CD14-positive monocyte (primary cell): ENCODE results near the gene GASK1A. TPM values are rescaled to one million over a fixed set of nuclear protein-coding genes. Genes with fewer than 3 reads are reported as not detected.

ENCODE experiments used
- DNase-seq, 3 donors: peaks; one replicate each; pipeline ENCODE4 v3.0.0-alpha.2; 2011 to 2022
- H2AFZ ChIP-seq: 2 replicates; pipeline ENCODE4 v1.6.0; 2012; ENCODE audit warnings: mild to moderate bottlenecking, low read depth, low read length, inconsistent platforms; ENCODE audit not compliant: insufficient read depth, poor library complexity, severe bottlenecking
- H3K27ac ChIP-seq, 2 donors: 1 replicate in 1 of 2; 2 replicates in 1 of 2; pipeline ENCODE4 v1.5.1; 2012 to 2013; ENCODE audit warnings: low read length in 2 of 2, control low read depth in 1 of 2, inconsistent platforms in 1 of 2, low read depth in 1 of 2, mild to moderate bottlenecking in 1 of 2
- H3K27me3 ChIP-seq, 2 donors: one replicate each; pipeline versions ENCODE4 v1.6.0 to v1.6.1; 2011 to 2013; ENCODE audit warnings: low read length in 2 of 2; ENCODE audit not compliant: control insufficient read depth in 2 of 2, insufficient read depth in 2 of 2
- H3K36me3 ChIP-seq, 2 donors: replicated peaks in 1 of 2; 1 replicate in 1 of 2; 2 replicates in 1 of 2; pipeline versions ENCODE4 v1.5.1 to v1.6.1; 2012 to 2013; ENCODE audit warnings: low read length in 2 of 2, control low read depth in 1 of 2, inconsistent platforms in 1 of 2, mild to moderate bottlenecking in 1 of 2; ENCODE audit not compliant: insufficient read depth in 2 of 2, control insufficient read depth in 1 of 2
- H3K4me1 ChIP-seq, 2 donors: 1 replicate in 1 of 2; 2 replicates in 1 of 2; pipeline versions ENCODE4 v1.5.1 to v1.6.1; 2012 to 2013; ENCODE audit warnings: low read length in 2 of 2, control low read depth in 1 of 2, inconsistent platforms in 1 of 2, mild to moderate bottlenecking in 1 of 2, moderate library complexity in 1 of 2; ENCODE audit not compliant: insufficient read depth in 2 of 2, control insufficient read depth in 1 of 2
- H3K4me2 ChIP-seq: replicated peaks from 2 replicates; pipeline ENCODE3; 2012; ENCODE audit warnings: low read length, moderate library complexity, mild to moderate bottlenecking; ENCODE audit not compliant: poor library complexity, severe bottlenecking; ENCODE audit errors: extremely low read depth
- H3K4me3 ChIP-seq, 3 experiments: fragments of 200-600 bp in 1 of 3; sonication (generic) in 1 of 3; replicated peaks in 1 of 3; 1 replicate in 2 of 3; 2 replicates in 1 of 3; pipeline ENCODE4 v1.5.1; 2011 to 2013; ENCODE audit warnings: low read length in 3 of 3, mild to moderate bottlenecking in 3 of 3, control low read depth in 2 of 3, low read depth in 2 of 3, inconsistent platforms in 1 of 3, moderate library complexity in 1 of 3
- H3K79me2 ChIP-seq: 2 replicates; pipeline ENCODE4 v1.6.0; 2012; ENCODE audit warnings: mild to moderate bottlenecking, control low read depth, inconsistent platforms, low read length, moderate library complexity; ENCODE audit not compliant: insufficient read depth
- H3K9ac ChIP-seq: 2 replicates; pipeline ENCODE4 v1.6.0; 2017; ENCODE audit warnings: low read length, mild to moderate bottlenecking; ENCODE audit not compliant: insufficient read depth, poor library complexity, severe bottlenecking
- H3K9me3 ChIP-seq, 2 donors: replicated peaks in 1 of 2; 1 replicate in 1 of 2; 2 replicates in 1 of 2; pipeline versions ENCODE4 v1.5.1 to v1.6.1; 2012 to 2013; ENCODE audit warnings: low read length in 2 of 2, control low read depth in 1 of 2; ENCODE audit not compliant: control insufficient read depth in 1 of 2, insufficient read depth in 1 of 2
- H4K20me1 ChIP-seq: 2 replicates; pipeline ENCODE4 v1.6.0; 2012; ENCODE audit warnings: mild to moderate bottlenecking, low read length, control low read depth, moderate library complexity; ENCODE audit not compliant: insufficient read depth
- H3K27ac Mint-ChIP-seq, 7 donors: one replicate each; pipeline ENCODE4 v1.8.0; 2020; ENCODE audit warnings: mild to moderate bottlenecking in 7 of 7, mixed read lengths in 7 of 7, moderate library complexity in 6 of 7, inconsistent platforms in 2 of 7
- H3K27me3 Mint-ChIP-seq, 3 donors: one replicate each; pipeline ENCODE4 v1.8.0; 2021 to 2022; ENCODE audit warnings: low read depth in 3 of 3, mild to moderate bottlenecking in 3 of 3, mixed read lengths in 3 of 3, moderate library complexity in 3 of 3, inconsistent platforms in 1 of 3
- H3K36me3 Mint-ChIP-seq, 2 donors: one replicate each; pipeline ENCODE4 v1.8.0; 2020; ENCODE audit warnings: mixed read lengths in 2 of 2, inconsistent platforms in 1 of 2, mild to moderate bottlenecking in 1 of 2
- H3K4me1 Mint-ChIP-seq: one replicate; pipeline ENCODE4 v1.8.0; 2020; ENCODE audit warnings: mild to moderate bottlenecking, mixed read lengths
- H3K4me3 Mint-ChIP-seq, 2 donors: one replicate each; pipeline ENCODE4 v1.8.0; 2020; ENCODE audit warnings: mild to moderate bottlenecking in 2 of 2, mixed read lengths in 2 of 2, moderate library complexity in 1 of 2
- H3K9me3 Mint-ChIP-seq, 7 donors: one replicate each; pipeline ENCODE4 v1.8.0; 2020 to 2022; ENCODE audit warnings: mixed read lengths in 7 of 7, mild to moderate bottlenecking in 6 of 7, moderate library complexity in 6 of 7, inconsistent platforms in 2 of 7
- CTCF ChIP-seq: fragments of 200-600 bp; IDR thresholded peaks from one replicate; pipeline ENCODE4 v1.8.0; 2022; ENCODE audit warnings: antibody characterized with exemption, mild to moderate bottlenecking
- WGBS: methylation state at CpG from one replicate; pipeline ENCODE4 v1.1.5; 2013; ENCODE audit warnings: missing lambda C conversion rate; ENCODE audit not compliant: insufficient coverage; 5-methylcytosine and 5-hydroxymethylcytosine counted together
- intact Hi-C, 2 donors: fragments of 100-400 bp; cut with micrococcal nuclease; formaldehyde crosslinking; loops; one replicate each; pipeline versions ENCODE4 v1.15.0 to v1.15.1; 2023
- polyA plus RNA-seq, 3 donors: library from polyadenylated mRNA; depleted of rRNA in 1 of 3; unstranded in 2 of 3; stranded (reverse) in 1 of 3; fragments of 300-500 nt in 2 of 3; fragments of >200 nt in 1 of 3; fragmentation: Illumina TruSeq in 2 of 3; gene quantifications; 1 replicate in 2 of 3; 2 replicates in 1 of 3; pipeline ENCODE4 v1.2.3, GENCODE V29; 2012 to 2021

GASK1A gene
- polyA plus RNA-seq, 3 donors: 0.13 TPM; not detected in 2

GRCh38 chr3:43013256-43013655 is 34.1 kb downstream of the GASK1A start:
- WGBS: 64% methylated on average over 2 of the region's 2 CpGs
- Mint-ChIP-seq H3K27me3 (peaks cover 0 to 1% (median 0%) of the 10 kb centered on the region in 3 donors), H3K9me3 (peaks cover 0 to 4% (median 0%) of the 10 kb centered on the region in 7 donors), H3K27ac (no peak overlapping the region), H3K4me3 (no peak overlapping the region), H3K36me3 (no peaks in the 10 kb centered on the region), H3K4me1 (no peaks in the 10 kb centered on the region)
- no peak overlapping the region for H3K4me2 ChIP-seq
- TF ChIP-seq CTCF: no peak
- DNase-seq: no peak
- H3K79me2 ChIP-seq: no peaks in the 10 kb centered on the region
- H3K36me3 ChIP-seq: no peaks in the 10 kb centered on the region
- H3K4me3 ChIP-seq: peak overlapping the region in 1 of 3 experiments; percentile 2
- H3K9ac ChIP-seq: no peak overlapping the region
- H3K9me3 ChIP-seq: peaks cover 65 to 68% of the 10 kb centered on the region in 2 donors
- intact Hi-C loops: no loop called here
- no peaks in the 10 kb centered on the region for H4K20me1 ChIP-seq
- no peak overlapping the region for H2AFZ ChIP-seq
- H3K4me1 ChIP-seq: no peaks in the 10 kb centered on the region
- H3K27ac ChIP-seq: peak overlapping the region; percentile 18 to 41
- H3K27me3 ChIP-seq: no peaks in the 10 kb centered on the region

- peaks cover 65 to 68% of the 10 kb centered on the region in 2 donors for H3K9me3 ChIP-seq
- no peak overlapping the region for H2AFZ ChIP-seq
- no peaks in the 10 kb centered on the region for H3K36me3 ChIP-seq
- TF ChIP-seq CTCF: no peak
- peak overlapping the region; percentile 18 to 41 for H3K27ac ChIP-seq
- H3K36me3 Mint-ChIP-seq: no peaks in the 10 kb centered on the region
- no peak overlapping the region for H3K4me3 ChIP-seq
- no peaks in the 10 kb centered on the region for H3K79me2 ChIP-seq
- WGBS: 0% methylated on average over 2 of the region's 2 CpGs
- no peaks in the 10 kb centered on the region for H3K27me3 ChIP-seq
- peaks cover 0 to 4% (median 0%) of the 10 kb centered on the region in 7 donors for H3K9me3 Mint-ChIP-seq
- H4K20me1 ChIP-seq: no peaks in the 10 kb centered on the region
- intact Hi-C loops: no loop called here
- no peak overlapping the region for H3K4me2 ChIP-seq
- peaks cover 0 to 1% (median 0%) of the 10 kb centered on the region in 3 donors for H3K27me3 Mint-ChIP-seq
- no peak overlapping the region for H3K9ac ChIP-seq
- H3K4me1 ChIP-seq: no peaks in the 10 kb centered on the region
- no peak overlapping the region for H3K27ac Mint-ChIP-seq
- no peak overlapping the region for H3K4me3 Mint-ChIP-seq
- DNase-seq: no peak
- H3K4me1 Mint-ChIP-seq: no peaks in the 10 kb centered on the region
Observed at GRCh38 chr3:43013743-43014155, 34.6 kb downstream of the GASK1A start.
